HG03196 (cell line): ENCODE results near the gene PARN.
"Not testable (repeated sequence)": the region's sequence is repeated elsewhere in the genome, so short reads cannot be mapped to it uniquely, and the experiment has no call there.

Experiments used
- ATAC-seq: cut with Tn5 transposase; IDR thresholded peaks from one replicate; pipeline ENCODE4 v1.9.1; 2021; ENCODE audit not compliant: unreplicated experiment

PARN gene

GRCh38 chr16:14405611-14406537, 224.2 kb downstream of the PARN start:
- ATAC-seq, result peak; percentile 76

GRCh38 chr16:14403001-14403389, 227.1 kb downstream of the PARN start:
- ATAC-seq, result not testable (repeated sequence)

- ATAC-seq, result not testable (repeated sequence)
Measured at GRCh38 chr16:14402114-14403000, 227.7 kb downstream of the PARN start.

- not testable (repeated sequence) for ATAC-seq
Measured at GRCh38 chr16:14401711-14402061, 228.4 kb downstream of the PARN start.

- ATAC-seq, result not testable (repeated sequence)
Measured at GRCh38 chr16:14400978-14401710, 228.9 kb downstream of the PARN start.

- no peak for ATAC-seq
Measured at GRCh38 chr16:14400285-14400977, 229.6 kb downstream of the PARN start.

GRCh38 chr16:14399378-14400284, 230.4 kb downstream of the PARN start:
- ATAC-seq, result no peak

- no peak for ATAC-seq
Measured at GRCh38 chr16:14398014-14398717, 231.9 kb downstream of the PARN start.

GRCh38 chr16:14395710-14396304, 234.3 kb downstream of the PARN start:
- not testable (repeated sequence) for ATAC-seq

- ATAC-seq, result no peak
Measured at GRCh38 chr16:14394834-14395233, 235.2 kb downstream of the PARN start.

- no peak for ATAC-seq
Measured at GRCh38 chr16:14392960-14393359, 237.1 kb downstream of the PARN start.

- no peak for ATAC-seq
Measured at GRCh38 chr16:14389359-14389758, 240.7 kb downstream of the PARN start.

- no peak for ATAC-seq
Measured at GRCh38 chr16:14388243-14388642, 241.8 kb downstream of the PARN start.

GRCh38 chr16:14386115-14386514, 243.9 kb downstream of the PARN start:
- ATAC-seq, result no peak
